SK-N-SH (cell line): ENCODE data around the gene ZBTB46. TPM values are rescaled to one million over a fixed set of nuclear protein-coding genes. Genes with fewer than 3 reads are reported as not detected.

Source experiments
- CTCF ChIA-PET: fragments of 300-600, 350-600 bp; formaldehyde crosslinking; extraction: SDS; loops from one replicate; lab custom pipeline; 2021; lab: Yijun Ruan, JAX
- POLR2A ChIA-PET: fragments of 350-600 bp; sonication (Branson Sonifier 250); formaldehyde crosslinking; extraction: SDS; loops from one replicate; lab custom pipeline; 2020; ENCODE audit warnings: antibody characterized with exemption, inconsistent platforms; lab: Yijun Ruan, JAX
- DNase-seq: peaks from one replicate; pipeline ENCODE4 v3.0.0; 2012
- H2AFZ ChIP-seq: fragments of 200-600 bp; sonication (generic); 2 replicates; pipeline ENCODE4 v1.8.1; 2016; ENCODE audit warnings: antibody characterized with exemption, mild to moderate bottlenecking, low read depth
- H3F3A ChIP-seq: fragments of 200-600 bp; sonication (generic); replicated peaks from 2 replicates; pipeline ENCODE3; 2016; ENCODE audit warnings: antibody characterized with exemption, mild to moderate bottlenecking; ENCODE audit not compliant: insufficient read depth
- H3K27ac ChIP-seq, 2 experiments: fragments of 200-500 bp in 1 of 2; fragments of 200-600 bp in 1 of 2; sonication (Bioruptor generic) in 1 of 2; sonication (generic), shearing (Covaris generic) in 1 of 2; 2 replicates each; pipeline versions ENCODE4 v1.5.1 to v1.6.1; 2014 to 2016; ENCODE audit warnings: low read depth in 2 of 2, inconsistent platforms in 1 of 2, low read length in 1 of 2, mild to moderate bottlenecking in 1 of 2, mixed read lengths in 1 of 2
- H3K27me3 ChIP-seq: fragments of 200-600 bp; sonication (generic), shearing (Covaris generic); 2 replicates; pipeline ENCODE4 v1.6.1; 2016; ENCODE audit warnings: mixed run types; ENCODE audit not compliant: insufficient read depth
- H3K36me3 ChIP-seq, 2 experiments: fragments of 200-500 bp in 1 of 2; fragments of 200-600 bp in 1 of 2; sonication (Bioruptor generic) in 1 of 2; sonication (generic) in 1 of 2; replicated peaks in 1 of 2; 2 replicates each; pipeline versions ENCODE3 to v1.5.1; 2014 to 2016; ENCODE audit warnings: low read length in 1 of 2, mild to moderate bottlenecking in 1 of 2; ENCODE audit not compliant: insufficient read depth in 2 of 2, control insufficient read depth in 1 of 2
- H3K4me1 ChIP-seq, 2 experiments: fragments of 200-500 bp in 1 of 2; fragments of 200-600 bp in 1 of 2; sonication (Bioruptor generic) in 1 of 2; sonication (generic), shearing (Covaris generic) in 1 of 2; 2 replicates each; pipeline versions ENCODE4 v1.5.1 to v1.6.1; 2014 to 2016; ENCODE audit warnings: low read depth in 1 of 2, low read length in 1 of 2, mixed run types in 1 of 2; ENCODE audit not compliant: insufficient read depth in 2 of 2, control insufficient read depth in 1 of 2
- H3K4me2 ChIP-seq: fragments of 200-600 bp; sonication (generic), shearing (Covaris generic); 2 replicates; pipeline ENCODE4 v1.6.1; 2017; ENCODE audit warnings: mixed run types
- H3K4me3 ChIP-seq, 2 experiments: fragments of 200-500 bp in 1 of 2; fragments of 200-600 bp in 1 of 2; sonication (Bioruptor generic) in 1 of 2; sonication (generic), shearing (Covaris generic) in 1 of 2; 2 replicates each; pipeline versions ENCODE4 v1.5.1 to v1.8.1; 2014 to 2016; ENCODE audit warnings: low read depth in 2 of 2, inconsistent platforms in 1 of 2, low read length in 1 of 2, mild to moderate bottlenecking in 1 of 2, mixed read lengths in 1 of 2, moderate library complexity in 1 of 2
- H3K79me2 ChIP-seq: fragments of 200-600 bp; sonication (generic); 2 replicates; pipeline ENCODE4 v1.8.1; 2017; ENCODE audit warnings: mild to moderate bottlenecking; ENCODE audit not compliant: insufficient read depth
- H3K9ac ChIP-seq: fragments of 200-600 bp; sonication (generic); 2 replicates; pipeline ENCODE4 v1.6.1; 2017; ENCODE audit warnings: mixed run types
- H3K9me2 ChIP-seq: fragments of 200-600 bp; sonication (generic); 2 replicates; pipeline ENCODE4 v1.6.1; 2017; ENCODE audit warnings: mixed run types
- H3K9me3 ChIP-seq: fragments of 200-600 bp; sonication (generic); 2 replicates; pipeline ENCODE4 v1.6.1; 2017; ENCODE audit warnings: mixed run types, mild to moderate bottlenecking, moderate library complexity
- H4K20me1 ChIP-seq: fragments of 200-600 bp; sonication (generic); 2 replicates; pipeline ENCODE4 v1.6.1; 2017; ENCODE audit warnings: mild to moderate bottlenecking, mixed run types; ENCODE audit not compliant: insufficient read depth
- CHD2 ChIP-seq: fragments of 150-350 bp; IDR thresholded peaks from 2 replicates; pipeline ENCODE4 v1.6.1; 2018; ENCODE audit warnings: low read length; ENCODE audit not compliant: partially characterized antibody
- ELF1 ChIP-seq: IDR thresholded peaks from 2 replicates; pipeline ENCODE4 v1.4.0; 2012
- EZH2phosphoT487 ChIP-seq: fragments of 200-600 bp; sonication (generic); IDR thresholded peaks from 2 replicates; pipeline ENCODE4 v1.6.1; 2017; ENCODE audit warnings: low read depth, mixed run types, mild to moderate bottlenecking, antibody characterized with exemption, moderate library complexity, borderline replicate concordance
- GABPA ChIP-seq: IDR thresholded peaks from 2 replicates; pipeline ENCODE4 v1.4.0; 2012; ENCODE audit warnings: low read depth, mild to moderate bottlenecking
- GATA2 ChIP-seq: sonication (generic); formaldehyde crosslinking; IDR thresholded peaks from 2 replicates; pipeline ENCODE4 v1.5.0; 2020; ENCODE audit warnings: mild to moderate bottlenecking, missing genetic modification reagents
- JUND ChIP-seq: IDR thresholded peaks from 2 replicates; pipeline ENCODE4 v1.4.0; 2012
- POLR2AphosphoS5 ChIP-seq: IDR thresholded peaks from 2 replicates; pipeline ENCODE4 v1.6.1; 2012; ENCODE audit warnings: low read depth, low read length
- RAD21 ChIP-seq: IDR thresholded peaks from 2 replicates; pipeline ENCODE4 v1.6.1; 2012; ENCODE audit warnings: mild to moderate bottlenecking, low read length
- RFX5 ChIP-seq: IDR thresholded peaks from 2 replicates; pipeline ENCODE4 v1.6.1; 2012; ENCODE audit warnings: mild to moderate bottlenecking, improper control_type of control experiment, low read length
- RXRA ChIP-seq: IDR thresholded peaks from 2 replicates; pipeline ENCODE4 v1.4.0; 2012; ENCODE audit warnings: low read depth, mild to moderate bottlenecking, borderline replicate concordance
- SIN3A ChIP-seq: IDR thresholded peaks from 2 replicates; pipeline ENCODE4 v1.6.1; 2012; ENCODE audit warnings: low read depth, mild to moderate bottlenecking, low read length, moderate library complexity, borderline replicate concordance
- SMC3 ChIP-seq: IDR thresholded peaks from 2 replicates; pipeline ENCODE4 v1.6.1; 2012; ENCODE audit warnings: low read depth, low read length, improper control_type of control experiment
- TAF1 ChIP-seq: IDR thresholded peaks from 2 replicates; pipeline ENCODE4 v1.6.1; 2012; ENCODE audit warnings: low read depth, mild to moderate bottlenecking, low read length, moderate library complexity, borderline replicate concordance
- TCF12 ChIP-seq: IDR thresholded peaks from 2 replicates; pipeline ENCODE4 v1.4.0; 2012
- TEAD4 ChIP-seq: IDR thresholded peaks from 2 replicates; pipeline ENCODE4 v1.4.0; 2012; ENCODE audit warnings: mild to moderate bottlenecking, borderline replicate concordance; ENCODE audit not compliant: insufficient read depth
- YY1 ChIP-seq: IDR thresholded peaks from 2 replicates; pipeline ENCODE4 v1.4.0; 2012; ENCODE audit warnings: low read depth, mild to moderate bottlenecking
- WGBS: methylation state at CpG from one replicate; pipeline ENCODE4 v1.1.6; 2017; ENCODE audit warnings: low lambda C conversion rate; 5-methylcytosine and 5-hydroxymethylcytosine counted together
- polyA plus RNA-seq, 3 experiments: library from polyadenylated mRNA; depleted of rRNA; stranded (reverse); fragments of >200 nt; gene quantifications; 2 replicates each; pipeline ENCODE4 v1.2.3, GENCODE V29; 2012
- TF ChIP-seq, protein P1 (sequence below): fragments of 150-350 bp; IDR thresholded peaks from 2 replicates; pipeline ENCODE4 v1.6.1; 2016; ENCODE audit warnings: mild to moderate bottlenecking, low read depth, low read length
- TF ChIP-seq, protein P2 (sequence below): IDR thresholded peaks from 2 replicates; pipeline ENCODE4; 2012
- TF ChIP-seq, protein P3 (sequence below): IDR thresholded peaks from 2 replicates; pipeline ENCODE4 v1.4.0; 2012; ENCODE audit warnings: low read depth, borderline replicate concordance

ZBTB46 gene
- polyA plus RNA-seq, 1 of the 3 experiments (the other 2 are of a cell fraction) = 0.15 TPM

DNA sequence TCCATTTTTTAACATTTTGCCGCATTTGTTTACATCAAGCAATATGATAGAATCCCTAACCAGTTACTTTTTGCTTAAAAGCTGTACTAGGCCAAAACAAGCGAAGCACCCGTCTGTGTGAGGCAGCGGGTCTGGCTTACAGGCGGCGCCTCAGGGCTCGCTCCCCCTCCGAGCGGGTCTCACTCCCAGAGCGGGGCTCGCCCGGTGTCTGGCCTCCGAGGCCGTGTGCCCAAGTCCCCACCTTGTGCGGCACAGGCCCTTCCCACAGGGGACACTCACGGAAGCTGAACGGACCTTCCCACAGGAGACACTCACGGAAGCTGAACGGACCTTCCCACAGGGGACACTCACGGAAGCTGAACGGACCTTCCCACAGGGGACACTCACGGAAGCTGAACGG, 23.4 kb downstream of the ZBTB46 start:
- Histone ChIP-seq H3K27ac (no peak overlapping the region), H3K4me3 (no peak overlapping the region), H3K9ac (no peak overlapping the region), H3K79me2 (no peaks in the 10 kb centered on the region), H3K4me1 (no peaks in the 10 kb centered on the region), H3F3A (no peaks in the 10 kb centered on the region), H3K9me3 (no peaks in the 10 kb centered on the region), H2AFZ (no peak overlapping the region), H3K9me2 (no peaks in the 10 kb centered on the region), H3K36me3 (no peaks in the 10 kb centered on the region), H3K27me3 (no peaks in the 10 kb centered on the region), H4K20me1 (no peaks in the 10 kb centered on the region), H3K4me2 (no peak overlapping the region)
- POLR2A ChIA-PET = no interaction called here
- CTCF ChIA-PET = interaction anchor here (2.7 kb wide), 1 partner anchor 21 kb away, joined by 7 read pairs; no protein-coding TSS in a partner anchor
- no peak for TF ChIP-seq ELF1
- no peak for TF ChIP-seq GABPA
- no peak for TF ChIP-seq JUND
- no peak for TF ChIP-seq GATA2 (CRISPR knock-in tag)
- TF ChIP-seq, protein P1, sequence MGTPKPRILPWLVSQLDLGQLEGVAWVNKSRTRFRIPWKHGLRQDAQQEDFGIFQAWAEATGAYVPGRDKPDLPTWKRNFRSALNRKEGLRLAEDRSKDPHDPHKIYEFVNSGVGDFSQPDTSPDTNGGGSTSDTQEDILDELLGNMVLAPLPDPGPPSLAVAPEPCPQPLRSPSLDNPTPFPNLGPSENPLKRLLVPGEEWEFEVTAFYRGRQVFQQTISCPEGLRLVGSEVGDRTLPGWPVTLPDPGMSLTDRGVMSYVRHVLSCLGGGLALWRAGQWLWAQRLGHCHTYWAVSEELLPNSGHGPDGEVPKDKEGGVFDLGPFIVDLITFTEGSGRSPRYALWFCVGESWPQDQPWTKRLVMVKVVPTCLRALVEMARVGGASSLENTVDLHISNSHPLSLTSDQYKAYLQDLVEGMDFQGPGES = no peak
- TF ChIP-seq YY1 = no peak
- TF ChIP-seq RAD21 = no peak
- no peak for TF ChIP-seq CHD2
- no peak for TF ChIP-seq TCF12
- no peak for TF ChIP-seq RFX5
- no peak for TF ChIP-seq TEAD4
- no peak for TF ChIP-seq SIN3A
- TF ChIP-seq RXRA = no peak
- no peak for DNase-seq
- 81% methylated on average over 13 of the region's 23 CpGs for WGBS

DNA sequence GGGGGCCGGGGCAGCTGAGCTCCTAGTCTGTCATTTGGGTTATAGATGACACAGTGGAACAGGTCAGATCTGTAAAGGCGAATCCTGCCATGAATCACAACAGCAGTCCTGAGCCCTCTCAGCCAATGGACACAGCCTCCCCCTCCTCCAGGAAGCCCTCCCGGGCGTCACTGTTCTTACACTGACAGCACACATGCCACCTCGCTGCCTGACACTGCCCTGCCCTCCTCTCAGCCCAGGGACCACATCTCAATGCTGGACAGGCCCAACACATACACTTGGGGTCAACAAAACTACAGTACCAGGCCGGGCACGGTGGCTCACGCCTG, 26.8 kb downstream of the ZBTB46 start:
- Histone ChIP-seq H3K4me2 (no peak overlapping the region), H3F3A (no peaks in the 10 kb centered on the region), H3K79me2 (no peaks in the 10 kb centered on the region), H3K4me1 (no peaks in the 10 kb centered on the region), H4K20me1 (no peaks in the 10 kb centered on the region), H3K9ac (no peak overlapping the region), H3K27ac (no peak overlapping the region), H3K9me3 (no peaks in the 10 kb centered on the region), H3K36me3 (no peaks in the 10 kb centered on the region), H3K27me3 (no peaks in the 10 kb centered on the region), H3K9me2 (no peaks in the 10 kb centered on the region), H3K4me3 (no peak overlapping the region), H2AFZ (no peak overlapping the region)
- CTCF ChIA-PET = interaction anchor here (1.1 kb wide), 1 partner anchor 28 kb away, joined by 4 read pairs; no protein-coding TSS in a partner anchor
- POLR2A ChIA-PET = no interaction called here
- 94% methylated on average over 3 of the region's 8 CpGs for WGBS
- no peak for TF ChIP-seq RAD21
- TF ChIP-seq CHD2 = no peak
- TF ChIP-seq POLR2AphosphoS5 = no peak
- TF ChIP-seq, protein P1 = no peak
- no peak for TF ChIP-seq TAF1
- TF ChIP-seq, protein P2, sequence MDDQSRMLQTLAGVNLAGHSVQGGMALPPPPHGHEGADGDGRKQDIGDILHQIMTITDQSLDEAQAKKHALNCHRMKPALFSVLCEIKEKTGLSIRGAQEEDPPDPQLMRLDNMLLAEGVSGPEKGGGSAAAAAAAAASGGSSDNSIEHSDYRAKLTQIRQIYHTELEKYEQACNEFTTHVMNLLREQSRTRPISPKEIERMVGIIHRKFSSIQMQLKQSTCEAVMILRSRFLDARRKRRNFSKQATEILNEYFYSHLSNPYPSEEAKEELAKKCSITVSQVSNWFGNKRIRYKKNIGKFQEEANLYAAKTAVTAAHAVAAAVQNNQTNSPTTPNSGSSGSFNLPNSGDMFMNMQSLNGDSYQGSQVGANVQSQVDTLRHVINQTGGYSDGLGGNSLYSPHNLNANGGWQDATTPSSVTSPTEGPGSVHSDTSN = no peak
- TF ChIP-seq, protein P3, sequence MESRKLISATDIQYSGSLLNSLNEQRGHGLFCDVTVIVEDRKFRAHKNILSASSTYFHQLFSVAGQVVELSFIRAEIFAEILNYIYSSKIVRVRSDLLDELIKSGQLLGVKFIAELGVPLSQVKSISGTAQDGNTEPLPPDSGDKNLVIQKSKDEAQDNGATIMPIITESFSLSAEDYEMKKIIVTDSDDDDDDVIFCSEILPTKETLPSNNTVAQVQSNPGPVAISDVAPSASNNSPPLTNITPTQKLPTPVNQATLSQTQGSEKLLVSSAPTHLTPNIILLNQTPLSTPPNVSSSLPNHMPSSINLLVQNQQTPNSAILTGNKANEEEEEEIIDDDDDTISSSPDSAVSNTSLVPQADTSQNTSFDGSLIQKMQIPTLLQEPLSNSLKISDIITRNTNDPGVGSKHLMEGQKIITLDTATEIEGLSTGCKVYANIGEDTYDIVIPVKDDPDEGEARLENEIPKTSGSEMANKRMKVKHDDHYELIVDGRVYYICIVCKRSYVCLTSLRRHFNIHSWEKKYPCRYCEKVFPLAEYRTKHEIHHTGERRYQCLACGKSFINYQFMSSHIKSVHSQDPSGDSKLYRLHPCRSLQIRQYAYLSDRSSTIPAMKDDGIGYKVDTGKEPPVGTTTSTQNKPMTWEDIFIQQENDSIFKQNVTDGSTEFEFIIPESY = no peak
- TF ChIP-seq SMC3 = no peak
- TF ChIP-seq RXRA = no peak
- no peak for TF ChIP-seq SIN3A
- no peak for TF ChIP-seq EZH2phosphoT487
- DNase-seq = no peak
